T-helper 2 cell treated with Interferon-gamma antibody and Interleukin-4, amounts not matched to agents 5 μg/mL and 100 μg/mL, for 36 hours (primary cell): ENCODE results near the gene TCHH.
A peak's percentile ranks its signal among the peaks of the same experiment; 100 is the strongest.

Experiments
- DNase-seq: peaks from one replicate; pipeline ENCODE4 v3.0.0; 2021; ENCODE audit warnings: low spot score
- H3K27ac Mint-ChIP-seq: one replicate; pipeline ENCODE4 v1.8.0; 2021; ENCODE audit warnings: mild to moderate bottlenecking, mixed read lengths
- H3K27me3 Mint-ChIP-seq: one replicate; pipeline ENCODE4 v1.8.0; 2021; ENCODE audit warnings: low read depth, mixed read lengths
- H3K36me3 Mint-ChIP-seq: one replicate; pipeline ENCODE4 v1.8.0; 2021; ENCODE audit warnings: low read depth, mixed read lengths
- H3K4me1 Mint-ChIP-seq: one replicate; pipeline ENCODE4 v1.8.0; 2021; ENCODE audit warnings: low read depth, mixed read lengths
- H3K4me3 Mint-ChIP-seq: one replicate; pipeline ENCODE4 v1.8.0; 2022; ENCODE audit warnings: mild to moderate bottlenecking, moderate library complexity, mixed read lengths
- H3K9me3 Mint-ChIP-seq: one replicate; pipeline ENCODE4 v1.8.0; 2021; ENCODE audit warnings: mixed read lengths

The TCHH gene

GRCh38 chr1:152137215-152137614 lies 22.0 kb upstream of the TCHH start:
- Mint-ChIP-seq H3K27ac (no peak overlapping the region), H3K27me3 (peaks cover 58% of the 10 kb centered on the region), H3K36me3 (no peaks in the 10 kb centered on the region), H3K4me1 (no peaks in the 10 kb centered on the region), H3K4me3 (no peak overlapping the region), H3K9me3 (no peaks in the 10 kb centered on the region)
- DNase-seq: no peak

GRCh38 chr1:152130186-152130585 lies 14.9 kb upstream of the TCHH start:
- H3K27ac Mint-ChIP-seq: no peak overlapping the region
- no peak overlapping the region for H3K4me3 Mint-ChIP-seq
- H3K4me1 Mint-ChIP-seq: no peaks in the 10 kb centered on the region
- no peaks in the 10 kb centered on the region for H3K9me3 Mint-ChIP-seq
- H3K27me3 Mint-ChIP-seq: peaks cover 71% of the 10 kb centered on the region
- no peaks in the 10 kb centered on the region for H3K36me3 Mint-ChIP-seq
- DNase-seq: no peak

GRCh38 chr1:152127673-152128072 lies 12.4 kb upstream of the TCHH start:
- Mint-ChIP-seq H3K4me3 (no peak overlapping the region), H3K27me3 (peaks cover 59% of the 10 kb centered on the region), H3K4me1 (no peaks in the 10 kb centered on the region), H3K36me3 (no peaks in the 10 kb centered on the region), H3K27ac (no peak overlapping the region), H3K9me3 (no peaks in the 10 kb centered on the region)
- no peak for DNase-seq

- no peaks in the 10 kb centered on the region for H3K36me3 Mint-ChIP-seq
- DNase-seq: no peak
- peaks cover 55% of the 10 kb centered on the region for H3K27me3 Mint-ChIP-seq
- no peaks in the 10 kb centered on the region for H3K9me3 Mint-ChIP-seq
- H3K27ac Mint-ChIP-seq: no peak overlapping the region
- no peak overlapping the region for H3K4me3 Mint-ChIP-seq
- no peaks in the 10 kb centered on the region for H3K4me1 Mint-ChIP-seq
Measured at GRCh38 chr1:152125834-152126443, 10.7 kb upstream of the TCHH start.

GRCh38 chr1:152118915-152119314 lies 3.7 kb upstream of the TCHH start:
- no peaks in the 10 kb centered on the region for H3K4me1 Mint-ChIP-seq
- peaks cover 50% of the 10 kb centered on the region for H3K27me3 Mint-ChIP-seq
- no peak for DNase-seq
- no peak overlapping the region for H3K27ac Mint-ChIP-seq
- no peaks in the 10 kb centered on the region for H3K9me3 Mint-ChIP-seq
- no peak overlapping the region for H3K4me3 Mint-ChIP-seq
- H3K36me3 Mint-ChIP-seq: no peaks in the 10 kb centered on the region

GRCh38 chr1:152112885-152113432 lies 2.3 kb downstream of the TCHH start:
- H3K4me3 Mint-ChIP-seq: no peak overlapping the region
- no peaks in the 10 kb centered on the region for H3K9me3 Mint-ChIP-seq
- H3K27ac Mint-ChIP-seq: no peak overlapping the region
- peaks cover 7% of the 10 kb centered on the region for H3K4me1 Mint-ChIP-seq
- DNase-seq: no peak
- peaks cover 19% of the 10 kb centered on the region for H3K27me3 Mint-ChIP-seq
- peaks cover 6% of the 10 kb centered on the region for H3K36me3 Mint-ChIP-seq

GRCh38 chr1:152112101-152112884 lies 3.0 kb downstream of the TCHH start:
- Mint-ChIP-seq H3K4me3 (no peak overlapping the region), H3K27me3 (peaks cover 16% of the 10 kb centered on the region), H3K9me3 (no peaks in the 10 kb centered on the region), H3K27ac (no peak overlapping the region), H3K4me1 (peaks cover 7% of the 10 kb centered on the region), H3K36me3 (peaks cover 6% of the 10 kb centered on the region)
- DNase-seq: no peak

- no peak for DNase-seq
- Mint-ChIP-seq H3K4me3 (no peak overlapping the region), H3K27ac (no peak overlapping the region), H3K27me3 (peaks cover 9% of the 10 kb centered on the region), H3K36me3 (peaks cover 6% of the 10 kb centered on the region), H3K9me3 (no peaks in the 10 kb centered on the region), H3K4me1 (peaks cover 7% of the 10 kb centered on the region)
Measured at GRCh38 chr1:152111515-152111968, 3.7 kb downstream of the TCHH start.

GRCh38 chr1:152110860-152111514 lies 4.3 kb downstream of the TCHH start:
- peaks cover 7% of the 10 kb centered on the region for H3K4me1 Mint-ChIP-seq
- peak; percentile 23 for DNase-seq
- H3K9me3 Mint-ChIP-seq: no peaks in the 10 kb centered on the region
- no peak overlapping the region for H3K27ac Mint-ChIP-seq
- H3K4me3 Mint-ChIP-seq: no peak overlapping the region
- peaks cover 6% of the 10 kb centered on the region for H3K36me3 Mint-ChIP-seq
- H3K27me3 Mint-ChIP-seq: peaks cover 3% of the 10 kb centered on the region

GRCh38 chr1:152110365-152110859 lies 4.8 kb downstream of the TCHH start:
- Mint-ChIP-seq H3K9me3 (no peaks in the 10 kb centered on the region), H3K4me1 (peaks cover 7% of the 10 kb centered on the region), H3K27ac (no peak overlapping the region), H3K36me3 (peaks cover 6% of the 10 kb centered on the region), H3K27me3 (peaks cover under 1% of the 10 kb centered on the region), H3K4me3 (no peak overlapping the region)
- peak; percentile 16 for DNase-seq

GRCh38 chr1:152109998-152110294 lies 5.3 kb downstream of the TCHH start:
- Mint-ChIP-seq H3K27me3 (peaks cover 5% of the 10 kb centered on the region), H3K4me3 (no peak overlapping the region), H3K27ac (no peak overlapping the region), H3K4me1 (peaks cover 7% of the 10 kb centered on the region), H3K36me3 (peaks cover 6% of the 10 kb centered on the region), H3K9me3 (no peaks in the 10 kb centered on the region)
- no peak for DNase-seq

- H3K27me3 Mint-ChIP-seq: peaks cover 9% of the 10 kb centered on the region
- H3K4me3 Mint-ChIP-seq: no peak overlapping the region
- DNase-seq: no peak
- H3K36me3 Mint-ChIP-seq: peaks cover 6% of the 10 kb centered on the region
- H3K9me3 Mint-ChIP-seq: no peaks in the 10 kb centered on the region
- H3K27ac Mint-ChIP-seq: no peak overlapping the region
- H3K4me1 Mint-ChIP-seq: peaks cover 7% of the 10 kb centered on the region
Measured at GRCh38 chr1:152109231-152109997, 5.8 kb downstream of the TCHH start.

- DNase-seq: no peak
- Mint-ChIP-seq H3K27ac (no peak overlapping the region), H3K27me3 (peaks cover 14% of the 10 kb centered on the region), H3K4me3 (no peak overlapping the region), H3K9me3 (no peaks in the 10 kb centered on the region), H3K36me3 (peaks cover 6% of the 10 kb centered on the region), H3K4me1 (peaks cover 7% of the 10 kb centered on the region)
Measured at GRCh38 chr1:152108882-152109222, 6.4 kb downstream of the TCHH start.
